Progenitor cell of endocrine pancreas (in vitro differentiated cells): ENCODE data around the gene PRSS12. TPM values are rescaled to one million over a fixed set of nuclear protein-coding genes. Genes with fewer than 3 reads are reported as not detected.

Source experiments
- DNase-seq: peaks from one replicate; pipeline ENCODE4 v3.0.0; 2021; ENCODE audit warnings: low spot score; ENCODE audit not compliant: unreplicated experiment
- H3K27ac Mint-ChIP-seq: 2 replicates; pipeline ENCODE4 v1.8.0; 2021; ENCODE audit warnings: mild to moderate bottlenecking, moderate library complexity, mixed read lengths
- H3K27me3 Mint-ChIP-seq: 2 replicates; pipeline ENCODE4 v1.8.0; 2021; ENCODE audit warnings: mixed read lengths
- H3K36me3 Mint-ChIP-seq: 2 replicates; pipeline ENCODE4 v1.8.0; 2022; ENCODE audit warnings: mixed read lengths; ENCODE audit not compliant: insufficient read depth
- H3K4me1 Mint-ChIP-seq: 2 replicates; pipeline ENCODE4 v1.8.0; 2021; ENCODE audit warnings: low read depth, mixed read lengths
- H3K4me3 Mint-ChIP-seq: 2 replicates; pipeline ENCODE4 v1.8.0; 2021; ENCODE audit warnings: low read depth, mild to moderate bottlenecking, moderate library complexity, mixed read lengths
- H3K9me3 Mint-ChIP-seq: 2 replicates; pipeline ENCODE4 v1.8.0; 2021; ENCODE audit warnings: low read depth, mixed read lengths
- CTCF ChIP-seq: fragments of 200-600 bp; sonication (generic); IDR thresholded peaks from one replicate; pipeline ENCODE4 v1.5.0; 2021; ENCODE audit warnings: antibody characterized with exemption, mild to moderate bottlenecking; ENCODE audit not compliant: unreplicated experiment
- total RNA-seq: library from RNA; stranded (reverse); gene quantifications from 2 replicates; pipeline ENCODE4 v1.2.1, GENCODE V29; 2021

The PRSS12 gene
- total RNA-seq, 1 donor from 2014 or later = 3.4 TPM

DNA sequence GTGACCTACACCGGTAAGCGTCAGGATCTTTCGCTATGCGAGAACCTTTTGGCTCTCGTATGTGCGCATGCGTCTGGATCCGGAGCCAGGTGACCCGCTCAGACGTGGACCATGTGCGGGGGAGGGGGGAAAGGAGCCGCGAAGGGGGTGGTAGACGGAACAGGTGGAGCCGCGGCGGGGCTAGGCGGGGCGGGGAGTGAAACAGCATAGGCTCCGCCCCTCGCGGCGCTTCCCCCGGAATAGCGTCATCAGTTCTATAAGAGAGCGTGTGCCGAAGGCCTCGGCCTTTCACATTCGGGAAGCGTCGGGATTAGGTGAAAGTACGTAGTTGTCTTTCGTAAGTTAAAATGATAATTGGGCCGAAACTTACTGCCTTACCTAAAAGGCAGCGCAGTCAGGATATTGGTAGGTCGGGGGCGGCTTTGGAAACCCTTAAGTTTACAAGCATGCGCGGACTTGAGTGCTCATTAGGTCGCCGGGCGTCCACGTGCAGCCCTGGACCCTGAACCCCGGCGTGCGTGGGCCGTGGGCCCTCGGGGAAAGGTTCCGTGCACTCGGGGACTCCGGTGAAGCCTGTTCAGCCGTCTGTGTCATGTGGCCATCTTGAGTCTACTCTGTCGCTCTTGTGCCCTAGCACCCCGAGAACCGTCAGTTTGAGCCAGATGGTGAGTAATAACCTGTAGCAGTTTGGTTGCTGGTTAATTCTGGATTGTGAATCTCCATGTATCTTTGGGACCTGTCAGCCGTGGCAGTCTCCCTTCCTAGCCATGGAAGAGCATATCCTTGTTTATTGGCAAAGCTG is 74.1 kb downstream of the PRSS12 start:
- TF ChIP-seq CTCF = no peak
- peak; percentile 96 for DNase-seq
- peak overlapping the region; percentile 95 for H3K4me3 Mint-ChIP-seq
- H3K27me3 Mint-ChIP-seq = no peaks in the 10 kb centered on the region
- H3K27ac Mint-ChIP-seq = peak overlapping the region; percentile 99
- H3K4me1 Mint-ChIP-seq = peaks cover 15% of the 10 kb centered on the region
- peaks cover 3% of the 10 kb centered on the region for H3K36me3 Mint-ChIP-seq
- H3K9me3 Mint-ChIP-seq = no peaks in the 10 kb centered on the region

DNA sequence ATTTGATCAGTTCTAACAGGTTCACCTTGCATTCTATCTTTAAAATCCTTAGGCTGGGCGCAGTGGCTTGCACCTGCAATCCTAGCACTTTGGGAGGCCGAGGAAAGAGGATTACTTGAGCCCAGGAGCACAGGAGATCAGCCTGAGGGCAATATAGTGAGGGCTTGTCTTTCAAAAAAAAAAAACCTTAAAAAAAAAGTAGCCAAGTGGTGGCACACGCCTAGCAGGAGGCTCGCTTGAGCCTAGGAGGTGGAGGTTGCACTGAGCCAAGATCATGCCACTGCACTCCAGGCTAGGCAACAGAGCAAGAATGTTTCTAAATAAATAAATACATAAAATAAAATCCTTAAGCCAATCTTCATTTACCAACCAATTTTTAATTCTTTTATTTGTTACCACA is 75.6 kb downstream of the PRSS12 start:
- Mint-ChIP-seq H3K36me3 (peaks cover 3% of the 10 kb centered on the region), H3K9me3 (no peaks in the 10 kb centered on the region), H3K27ac (no peak overlapping the region), H3K4me1 (peaks cover 15% of the 10 kb centered on the region), H3K4me3 (peak overlapping the region; percentile 55), H3K27me3 (no peaks in the 10 kb centered on the region)
- TF ChIP-seq CTCF = no peak
- DNase-seq = no peak

DNA sequence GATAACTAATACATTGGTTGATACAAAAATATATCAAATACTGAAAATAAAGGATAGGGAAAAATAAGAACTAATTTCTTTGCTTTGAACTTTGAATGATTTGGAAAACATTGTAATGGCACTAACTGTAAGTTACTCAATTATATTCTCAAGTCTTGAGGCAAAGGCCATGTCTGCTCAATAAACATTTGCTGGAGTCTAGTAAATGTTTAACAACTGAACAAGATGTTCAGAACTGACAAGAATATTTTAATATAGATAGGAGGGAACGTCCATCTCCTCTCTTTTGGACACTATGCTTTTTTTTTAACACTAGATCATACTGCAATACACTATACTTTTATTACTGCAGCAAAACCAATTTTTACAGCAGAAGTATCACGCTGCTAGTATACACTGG is 76.2 kb downstream of the PRSS12 start:
- DNase-seq = no peak
- Mint-ChIP-seq H3K4me1 (peaks cover 15% of the 10 kb centered on the region), H3K27ac (no peak overlapping the region), H3K4me3 (no peak overlapping the region), H3K9me3 (no peaks in the 10 kb centered on the region), H3K36me3 (peaks cover 3% of the 10 kb centered on the region), H3K27me3 (no peaks in the 10 kb centered on the region)
- TF ChIP-seq CTCF = no peak

DNA sequence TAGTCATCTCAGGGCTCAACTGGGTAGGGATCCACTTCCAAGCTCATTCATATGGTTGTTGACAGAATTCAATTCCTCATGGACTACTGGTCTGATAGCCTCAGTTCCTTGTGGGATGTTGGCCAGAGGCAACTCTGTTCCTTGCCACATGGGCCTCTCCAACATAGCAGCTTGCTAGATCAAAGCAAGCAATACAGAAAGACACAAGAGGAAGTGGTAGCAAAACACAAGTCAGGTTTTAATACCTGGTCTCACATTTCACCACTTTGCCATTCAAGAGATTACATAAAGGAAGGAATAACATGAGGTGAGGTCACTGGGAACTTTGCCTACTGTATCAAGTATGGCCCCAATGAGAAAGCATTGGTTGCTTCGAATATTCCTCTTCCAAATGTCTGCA is 79.2 kb downstream of the PRSS12 start:
- Mint-ChIP-seq H3K27ac (no peak overlapping the region), H3K9me3 (no peaks in the 10 kb centered on the region), H3K4me1 (peaks cover 3% of the 10 kb centered on the region), H3K4me3 (no peak overlapping the region), H3K27me3 (peaks cover 2% of the 10 kb centered on the region), H3K36me3 (no peaks in the 10 kb centered on the region)
- no peak for TF ChIP-seq CTCF
- no peak for DNase-seq

- no peak for DNase-seq
- Mint-ChIP-seq H3K36me3 (no peaks in the 10 kb centered on the region), H3K27ac (no peak overlapping the region), H3K4me1 (no peaks in the 10 kb centered on the region), H3K9me3 (no peaks in the 10 kb centered on the region), H3K27me3 (peaks cover 2% of the 10 kb centered on the region), H3K4me3 (no peak overlapping the region)
- no peak for TF ChIP-seq CTCF
Measured at GRCh38 chr4:118271788-118272187, 81.0 kb downstream of the PRSS12 start.
